GM12864 (cell line): ENCODE data around the gene DBH.

Experiments
- DNase-seq: peaks from one replicate; pipeline ENCODE4 v3.0.0-alpha.2; 2011; ENCODE audit warnings: low read depth
- H3K4me3 ChIP-seq: 2 replicates; pipeline ENCODE4 v1.5.1; 2011; ENCODE audit warnings: mild to moderate bottlenecking, low read depth, low read length, control low read depth
- CTCF ChIP-seq: IDR thresholded peaks from 2 replicates; pipeline ENCODE4 v1.5.1; 2011; ENCODE audit warnings: low read depth, mild to moderate bottlenecking, moderate library complexity, low read length, control low read depth, inconsistent platforms; ENCODE audit errors: missing control alignments

The DBH gene

DNA sequence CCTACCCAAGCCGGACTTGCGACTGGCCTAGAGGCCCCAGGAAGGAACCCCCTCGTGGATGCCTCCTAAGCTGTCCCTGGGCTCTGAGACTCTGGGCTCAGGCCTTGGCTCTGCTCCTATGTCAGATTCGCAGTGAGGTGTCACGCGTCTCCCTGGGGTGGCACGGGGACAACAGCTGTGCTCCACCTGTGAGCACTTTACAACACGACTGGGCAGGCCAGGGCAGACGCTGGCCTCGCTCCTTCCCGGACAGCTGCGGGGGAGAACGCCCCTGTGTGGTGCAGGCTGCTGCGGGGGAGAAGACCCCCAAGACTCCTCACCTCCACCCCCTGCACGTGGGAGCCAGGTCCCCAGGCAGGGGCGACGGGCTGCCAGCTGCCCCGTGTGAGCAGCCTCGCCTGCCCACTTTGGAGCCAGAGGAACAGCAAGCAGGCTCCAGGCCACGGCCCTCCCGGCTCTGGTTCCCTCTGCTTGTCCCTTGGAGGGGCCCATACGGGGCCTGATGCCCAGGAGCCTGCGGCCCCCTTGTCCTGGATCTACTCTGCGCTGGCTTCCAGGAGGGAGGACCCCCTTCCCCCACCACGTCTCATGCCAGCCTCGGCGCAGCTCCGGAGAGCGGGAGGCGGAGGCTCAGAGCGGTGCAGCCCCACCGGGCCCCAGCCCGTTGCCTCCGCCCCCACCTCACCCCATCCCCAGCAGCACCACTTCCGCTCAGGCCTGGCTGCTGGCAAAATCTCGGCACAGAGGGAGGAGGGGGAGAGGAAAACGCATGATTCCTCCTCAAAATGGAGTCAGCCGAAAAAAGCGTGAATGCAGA is 66.0 kb downstream of the DBH start:
- DNase-seq: no peak
- no peak for TF ChIP-seq CTCF

GRCh38 chr9:133702798-133703590 is 66.8 kb downstream of the DBH start:
- no peak for DNase-seq
- no peak for TF ChIP-seq CTCF
- no peak overlapping the region for H3K4me3 ChIP-seq

More for the DNA sequence above, 66.0 kb downstream of the DBH start:
- no peak overlapping the region for H3K4me3 ChIP-seq

DNA sequence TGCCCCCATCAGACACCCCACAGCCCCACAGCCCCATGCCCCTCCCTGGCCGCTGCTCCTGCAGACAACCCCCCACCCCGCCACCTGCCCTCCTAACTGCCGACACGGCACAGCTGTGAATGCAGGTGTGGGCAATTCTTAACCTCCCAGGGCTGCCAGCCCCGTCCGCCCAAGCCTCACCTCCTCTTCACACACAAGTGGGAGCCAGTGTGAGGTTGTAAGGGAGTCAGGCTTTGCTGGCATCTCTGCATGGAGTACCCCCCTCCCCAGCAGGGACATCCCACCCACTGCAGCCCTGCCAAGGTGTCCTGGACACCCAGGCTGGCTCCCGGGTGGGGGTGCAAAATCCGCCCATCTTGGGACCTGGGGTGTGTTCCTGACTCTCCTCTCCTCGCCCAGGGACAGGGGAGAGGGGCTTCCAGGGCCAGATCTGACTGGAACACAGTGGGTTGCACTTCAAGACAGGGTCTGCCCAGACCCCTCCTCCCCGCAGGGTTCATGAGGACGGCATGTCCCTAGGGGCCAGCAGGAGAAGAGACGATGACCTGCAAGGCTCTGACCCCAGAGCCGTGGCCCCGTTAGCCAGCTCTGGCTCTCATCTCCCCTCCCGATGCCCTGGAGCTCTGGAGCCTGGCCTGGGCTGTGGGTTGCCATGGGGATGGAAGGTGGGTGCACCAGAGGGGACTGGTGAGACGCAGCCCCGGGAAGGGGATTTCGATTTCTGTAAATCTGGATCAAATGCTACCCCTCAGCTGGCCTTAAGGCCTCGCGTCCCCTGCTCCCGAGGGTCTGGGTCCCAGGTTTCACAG is 67.6 kb downstream of the DBH start:
- DNase-seq: no peak
- no peak for TF ChIP-seq CTCF
- no peak overlapping the region for H3K4me3 ChIP-seq

GRCh38 chr9:133704711-133705181 is 68.6 kb downstream of the DBH start:
- TF ChIP-seq CTCF: no peak
- no peak overlapping the region for H3K4me3 ChIP-seq
- no peak for DNase-seq

- H3K4me3 ChIP-seq: no peak overlapping the region
These were observed 69.4 kb downstream of the DBH start for GRCh38 chr9:133705576-133705975.

More at GRCh38 chr9:133705576-133705975, 69.4 kb downstream of the DBH start:
- DNase-seq: no peak
- no peak for TF ChIP-seq CTCF
